Immature natural killer cell (primary cell): ENCODE results near the gene SLC9A5. TPM values are rescaled to one million over a fixed set of nuclear protein-coding genes. Genes with fewer than 3 reads are reported as not detected.

Experiments
- DNase-seq, 3 donors: peaks; one replicate each; pipeline ENCODE4 v3.0.0; 2022; ENCODE audit warnings: mixed read lengths in 1 of 3
- H3K27ac Mint-ChIP-seq, 6 donors: one replicate each; pipeline ENCODE4 v1.8.0; 2020; ENCODE audit warnings: mixed read lengths in 6 of 6, mild to moderate bottlenecking in 5 of 6, inconsistent platforms in 4 of 6, moderate library complexity in 3 of 6
- H3K27me3 Mint-ChIP-seq, 3 donors: one replicate each; pipeline ENCODE4 v1.8.0; 2020 to 2021; ENCODE audit warnings: low read depth in 3 of 3, mild to moderate bottlenecking in 3 of 3, mixed read lengths in 3 of 3, moderate library complexity in 3 of 3, inconsistent platforms in 1 of 3
- H3K36me3 Mint-ChIP-seq, 3 donors: one replicate each; pipeline ENCODE4 v1.8.0; 2020; ENCODE audit warnings: mixed read lengths in 3 of 3, inconsistent platforms in 2 of 3, mild to moderate bottlenecking in 2 of 3
- H3K4me1 Mint-ChIP-seq, 2 donors: one replicate each; pipeline ENCODE4 v1.8.0; 2020; ENCODE audit warnings: inconsistent platforms in 2 of 2, mild to moderate bottlenecking in 2 of 2, mixed read lengths in 2 of 2, moderate library complexity in 1 of 2
- H3K4me3 Mint-ChIP-seq, 5 donors: one replicate each; pipeline ENCODE4 v1.8.0; 2020; ENCODE audit warnings: mild to moderate bottlenecking in 5 of 5, mixed read lengths in 5 of 5, inconsistent platforms in 3 of 5, moderate library complexity in 3 of 5
- H3K9me3 Mint-ChIP-seq, 6 donors: one replicate each; pipeline ENCODE4 v1.8.0; 2020; ENCODE audit warnings: mild to moderate bottlenecking in 6 of 6, mixed read lengths in 6 of 6, inconsistent platforms in 4 of 6, moderate library complexity in 3 of 6
- polyA plus RNA-seq, 3 donors: library from polyadenylated mRNA; unstranded; fragments of 300-500 nt; fragmentation: Illumina TruSeq; gene quantifications; one replicate each; pipeline ENCODE4 v1.2.3, GENCODE V29; 2021

SLC9A5 gene
- polyA plus RNA-seq, result under 1 TPM in 1 of 3 donors, not detected in 2; 0.46 TPM

DNA sequence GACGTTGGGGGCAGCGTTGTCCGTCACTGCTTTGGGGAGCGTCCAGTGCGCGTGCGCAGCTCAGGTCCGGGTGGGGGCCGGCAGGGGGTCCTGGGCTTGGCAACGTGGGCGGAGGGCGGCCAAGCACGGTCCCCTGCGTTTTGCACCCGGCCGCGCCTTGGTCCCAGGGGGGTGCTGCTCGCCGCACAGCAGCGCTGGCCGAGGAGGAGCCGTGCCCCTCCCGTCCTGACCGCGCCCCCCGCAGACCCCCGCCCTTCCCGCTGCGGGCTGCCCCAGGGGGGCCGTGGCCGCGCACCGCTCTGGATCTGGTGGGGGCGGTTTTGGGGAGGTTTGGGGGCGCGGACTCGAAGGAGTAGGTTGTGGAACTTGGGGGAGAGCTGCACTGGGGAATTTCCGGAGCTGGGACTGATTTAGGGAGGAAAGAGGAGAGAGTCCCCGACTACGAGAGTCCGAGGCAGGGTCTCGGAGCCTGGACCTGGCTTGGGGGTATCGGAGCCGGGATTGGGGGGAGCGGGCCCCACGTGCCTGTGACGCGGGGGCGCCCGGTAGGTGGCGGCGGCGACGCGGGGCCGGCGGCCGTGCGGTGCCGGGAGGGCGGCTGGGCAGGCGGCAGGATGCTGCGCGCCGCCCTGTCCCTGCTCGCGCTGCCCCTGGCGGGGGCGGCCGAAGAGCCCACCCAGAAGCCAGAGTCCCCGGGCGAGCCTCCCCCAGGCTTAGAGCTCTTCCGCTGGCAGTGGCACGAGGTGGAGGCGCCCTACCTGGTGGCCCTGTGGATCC lies at the start of gene SLC9A5:
Gene SLC9A5 (plus strand): TSS at position 579 of the 777 bp plus-strand sequence. CDS start 36 bp downstream, at position 615.
- Mint-ChIP-seq H3K4me3 (peak within 1 kb of the TSS; percentile 83 to 95 (median 95)), H3K9me3 (no peaks in the 10 kb centered on the region), H3K27ac (peak within 1 kb of the TSS; percentile 81 to 91 (median 87)), H3K36me3 (no peaks in the 10 kb centered on the region), H3K4me1 (peaks cover 42 to 44% of the 10 kb centered on the region in 2 donors), H3K27me3 (peaks cover 7 to 19% (median 16%) of the 10 kb centered on the region in 3 donors)
- peak; percentile 28 to 36 (median 29) for DNase-seq

DNA sequence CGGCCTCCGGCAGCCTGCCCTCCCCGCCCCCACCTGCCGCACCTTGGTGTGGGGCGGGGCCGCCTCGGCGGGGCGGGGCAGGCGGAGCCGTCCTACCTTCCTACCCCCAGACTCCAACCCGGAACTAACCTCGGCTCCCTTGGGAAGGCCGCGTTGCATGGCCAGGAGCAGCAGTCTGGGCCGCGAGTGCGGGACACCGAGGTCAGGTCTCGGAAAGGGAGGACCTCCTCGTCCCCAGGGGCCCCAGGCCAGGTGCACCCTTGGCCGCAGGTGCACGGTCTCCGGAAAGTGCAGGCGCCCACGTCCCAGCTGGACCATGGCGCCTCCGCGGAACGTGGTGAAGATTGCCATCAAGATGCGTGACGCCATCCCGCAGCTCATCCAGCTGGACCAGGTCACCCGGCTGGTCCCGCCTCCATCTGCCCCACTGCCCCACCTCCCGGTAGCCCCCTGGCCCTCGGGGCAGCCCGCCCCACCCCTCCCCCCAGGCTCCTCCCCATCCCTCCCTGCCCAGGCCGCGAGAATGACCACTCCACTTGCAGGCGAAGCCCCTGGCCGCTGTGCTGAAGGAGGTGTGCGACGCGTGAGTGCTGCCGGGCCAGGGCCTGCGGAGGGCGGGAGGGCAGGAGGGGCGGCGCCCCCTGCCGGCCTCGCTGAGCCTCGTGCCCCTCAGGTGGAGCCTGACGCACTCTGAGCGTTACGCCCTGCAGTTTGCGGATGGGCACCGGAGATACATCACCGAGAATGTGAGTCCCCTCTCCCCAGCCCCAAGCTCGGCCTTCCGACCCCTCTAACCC lies 49.6 kb upstream of the SLC9A5 start, which contains the start of gene ELMO3:
Gene ELMO3 (plus strand): TSS at position 121 of the 797 bp plus-strand sequence. CDS start 196 bp downstream, at position 317.
- peaks cover 11 to 20% (median 11%) of the 10 kb centered on the region in 3 donors for H3K36me3 Mint-ChIP-seq
- H3K27me3 Mint-ChIP-seq, result peaks cover 0 to 4% (median 2%) of the 10 kb centered on the region in 3 donors
- H3K27ac Mint-ChIP-seq, result peak within 1 kb of the TSS in 1 of 6 donors; percentile 41

GRCh38 chr16:67199808-67200198 lies 49.0 kb upstream of the SLC9A5 start:
- Mint-ChIP-seq H3K4me1 (peaks cover 9 to 16% of the 10 kb centered on the region in 2 donors), H3K4me3 (no peak overlapping the region), H3K9me3 (no peaks in the 10 kb centered on the region), H3K27ac (no peak overlapping the region), H3K36me3 (peaks cover 11 to 20% (median 11%) of the 10 kb centered on the region in 3 donors), H3K27me3 (peaks cover 0 to 4% (median 2%) of the 10 kb centered on the region in 3 donors)
- no peak for DNase-seq

More for the DNA sequence above, 49.6 kb upstream of the SLC9A5 start, which contains the start of gene ELMO3:
- no peaks in the 10 kb centered on the region for H3K9me3 Mint-ChIP-seq
- no peak for DNase-seq
- peaks cover 13 to 16% of the 10 kb centered on the region in 2 donors for H3K4me1 Mint-ChIP-seq
- no peak within 1 kb of the TSS for H3K4me3 Mint-ChIP-seq

- Mint-ChIP-seq H3K4me3 (no peak overlapping the region), H3K9me3 (no peaks in the 10 kb centered on the region), H3K4me1 (peaks cover 9 to 15% of the 10 kb centered on the region in 2 donors)
Observed at GRCh38 chr16:67200491-67200890, 48.3 kb upstream of the SLC9A5 start.

DNA sequence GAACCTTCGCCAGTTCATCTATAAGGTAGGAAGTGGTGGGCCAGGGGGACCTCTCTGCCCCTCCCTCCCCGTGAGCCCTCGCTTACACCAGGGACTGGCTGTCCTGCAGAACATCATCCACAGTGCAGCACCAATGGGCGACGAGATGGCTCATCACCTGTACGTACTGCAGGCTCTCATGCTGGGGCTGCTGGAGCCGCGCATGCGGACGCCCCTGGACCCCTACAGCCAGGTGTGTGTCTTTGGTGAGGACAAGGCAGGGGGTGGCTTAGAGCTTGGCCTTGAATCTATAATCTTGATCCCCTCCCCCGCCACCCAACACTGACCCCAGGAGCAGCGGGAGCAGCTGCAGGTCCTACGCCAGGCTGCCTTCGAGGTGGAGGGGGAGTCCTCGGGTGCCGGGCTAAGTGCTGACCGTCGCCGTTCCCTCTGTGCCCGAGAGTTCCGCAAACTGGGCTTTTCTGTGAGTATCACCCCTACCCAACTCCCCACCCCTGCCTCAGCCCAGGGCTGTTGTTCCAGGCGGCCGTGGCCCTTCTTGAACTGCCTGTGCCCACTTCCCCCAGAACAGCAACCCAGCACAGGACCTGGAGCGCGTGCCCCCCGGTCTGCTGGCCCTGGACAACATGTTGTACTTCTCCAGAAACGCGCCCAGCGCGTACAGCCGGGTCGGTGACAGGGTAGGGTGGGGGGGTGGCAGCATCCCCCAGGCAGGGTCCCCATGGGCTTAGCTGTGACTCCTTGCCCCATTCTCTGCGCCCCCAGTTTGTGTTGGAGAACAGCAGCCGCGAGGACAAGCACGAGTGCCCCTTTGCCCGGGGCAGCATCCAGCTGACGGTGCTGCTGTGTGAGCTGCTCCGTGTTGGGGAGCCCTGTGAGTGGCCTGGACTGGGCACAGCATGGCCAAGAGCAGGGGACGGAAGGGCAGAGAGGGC lies 47.1 kb upstream of the SLC9A5 start:
- no peak overlapping the region for H3K27ac Mint-ChIP-seq
- H3K27me3 Mint-ChIP-seq, result peaks cover 0 to 3% (median under 1%) of the 10 kb centered on the region in 3 donors
- peaks cover 3 to 7% (median 3%) of the 10 kb centered on the region in 3 donors for H3K36me3 Mint-ChIP-seq
- H3K4me1 Mint-ChIP-seq, result peaks cover 2 to 3% of the 10 kb centered on the region in 2 donors
- H3K9me3 Mint-ChIP-seq, result no peaks in the 10 kb centered on the region
- no peak for DNase-seq
- H3K4me3 Mint-ChIP-seq, result no peak overlapping the region

More at GRCh38 chr16:67200491-67200890, 48.3 kb upstream of the SLC9A5 start:
- Mint-ChIP-seq H3K36me3 (peaks cover 11 to 19% (median 11%) of the 10 kb centered on the region in 3 donors), H3K27ac (no peak overlapping the region), H3K27me3 (peaks cover 0 to 4% (median 1%) of the 10 kb centered on the region in 3 donors)
- DNase-seq, result no peak

DNA sequence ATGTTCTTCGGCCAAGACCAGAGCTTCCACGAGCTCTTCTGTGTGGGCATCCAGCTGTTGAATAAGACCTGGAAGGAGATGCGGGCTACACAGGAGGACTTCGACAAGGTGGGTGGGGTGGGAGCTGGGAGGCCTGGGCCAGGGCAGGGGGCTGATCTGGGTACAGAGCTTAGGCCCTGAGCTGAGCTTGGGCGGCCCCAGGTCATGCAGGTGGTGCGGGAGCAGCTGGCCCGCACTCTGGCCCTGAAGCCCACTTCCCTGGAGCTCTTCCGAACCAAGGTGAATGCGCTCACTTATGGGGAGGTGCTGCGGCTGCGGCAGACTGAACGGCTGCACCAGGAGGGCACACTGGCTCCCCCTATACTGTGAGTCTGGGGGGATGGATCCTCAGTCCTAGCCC lies 46.4 kb upstream of the SLC9A5 start:
- Mint-ChIP-seq H3K36me3 (peaks cover 0 to 4% (median 0%) of the 10 kb centered on the region in 3 donors), H3K27me3 (peaks cover 0 to 3% (median 1%) of the 10 kb centered on the region in 3 donors), H3K9me3 (no peaks in the 10 kb centered on the region), H3K4me3 (no peak overlapping the region), H3K27ac (no peak overlapping the region), H3K4me1 (no peaks in the 10 kb centered on the region)
- DNase-seq, result no peak

DNA sequence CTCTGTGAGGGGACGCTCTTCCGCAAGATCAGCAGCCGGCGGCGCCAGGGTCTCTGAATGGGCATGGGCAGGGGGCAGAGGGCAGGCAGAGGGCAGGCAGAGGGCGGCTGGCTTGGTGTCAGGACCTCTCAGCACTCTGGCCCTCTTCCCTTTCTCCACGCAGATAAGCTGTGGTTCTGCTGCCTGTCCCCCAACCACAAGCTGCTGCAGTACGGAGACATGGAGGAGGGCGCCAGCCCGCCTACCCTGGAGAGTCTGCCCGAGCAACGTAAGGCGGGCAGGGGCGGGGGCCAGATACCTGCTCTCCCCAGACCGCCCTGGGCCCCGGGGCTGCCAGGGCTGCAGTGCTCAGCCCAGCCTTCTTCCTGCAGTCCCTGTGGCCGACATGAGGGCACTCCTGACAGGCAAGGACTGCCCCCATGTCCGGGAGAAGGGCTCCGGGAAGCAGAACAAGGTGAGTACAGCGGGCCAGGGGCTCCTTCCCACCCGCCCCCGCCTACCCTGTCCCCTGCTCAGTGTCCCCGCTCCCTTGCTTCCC lies 45.8 kb upstream of the SLC9A5 start:
- Mint-ChIP-seq H3K36me3 (no peaks in the 10 kb centered on the region), H3K27me3 (peaks cover 0 to 3% (median 1%) of the 10 kb centered on the region in 3 donors), H3K4me1 (no peaks in the 10 kb centered on the region), H3K4me3 (no peak overlapping the region), H3K9me3 (no peaks in the 10 kb centered on the region), H3K27ac (no peak overlapping the region)
- no peak for DNase-seq

- H3K4me3 Mint-ChIP-seq, result no peak overlapping the region
- H3K27ac Mint-ChIP-seq, result peak overlapping the region in 1 of 6 donors; percentile 26
- no peaks in the 10 kb centered on the region for H3K4me1 Mint-ChIP-seq
- H3K27me3 Mint-ChIP-seq, result peaks cover 0 to 2% (median 1%) of the 10 kb centered on the region in 3 donors
- no peaks in the 10 kb centered on the region for H3K36me3 Mint-ChIP-seq
- no peaks in the 10 kb centered on the region for H3K9me3 Mint-ChIP-seq
- no peak for DNase-seq
Observed at GRCh38 chr16:67204076-67204475, 44.7 kb upstream of the SLC9A5 start.

DNA sequence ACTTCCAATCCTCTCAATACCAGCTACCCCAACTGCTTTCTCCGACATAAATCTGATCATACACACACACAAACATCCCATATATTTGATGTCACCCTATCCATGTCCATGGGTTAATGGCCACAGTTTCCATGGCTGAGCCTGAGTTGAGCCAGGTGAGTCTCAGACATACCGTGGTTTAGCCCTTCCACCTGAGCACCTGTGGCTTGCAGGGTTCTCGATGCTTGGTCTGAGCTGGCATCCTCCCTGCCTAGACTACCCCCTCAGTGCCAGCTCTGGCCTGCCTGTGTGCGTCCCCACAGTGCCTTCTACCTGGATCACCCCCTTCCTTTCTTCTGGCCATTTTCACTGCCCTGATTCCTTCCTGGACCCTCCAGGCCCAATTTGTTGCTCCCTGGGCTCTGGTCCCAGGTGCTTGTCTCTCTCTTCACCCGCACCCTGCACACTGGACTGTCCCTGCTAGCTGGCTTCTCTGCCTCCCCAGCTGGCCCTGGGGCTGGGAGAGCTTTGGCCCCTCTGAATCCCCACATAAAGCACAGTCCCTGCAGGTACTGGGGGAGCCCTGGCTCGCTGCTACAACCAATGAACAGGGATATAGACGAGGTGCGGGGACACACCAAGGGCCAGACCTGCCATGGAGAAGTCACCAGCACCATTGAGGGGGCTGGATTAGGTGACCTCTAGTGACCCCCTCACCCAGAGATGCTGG lies 42.5 kb upstream of the SLC9A5 start:
- Mint-ChIP-seq H3K27ac (peak overlapping the region in 4 of 6 donors; percentile 8 to 22 (median 14)), H3K27me3 (peaks cover 0 to 3% (median 0%) of the 10 kb centered on the region in 3 donors), H3K36me3 (no peaks in the 10 kb centered on the region), H3K9me3 (no peaks in the 10 kb centered on the region), H3K4me3 (no peak overlapping the region), H3K4me1 (no peaks in the 10 kb centered on the region)
- DNase-seq, result no peak

DNA sequence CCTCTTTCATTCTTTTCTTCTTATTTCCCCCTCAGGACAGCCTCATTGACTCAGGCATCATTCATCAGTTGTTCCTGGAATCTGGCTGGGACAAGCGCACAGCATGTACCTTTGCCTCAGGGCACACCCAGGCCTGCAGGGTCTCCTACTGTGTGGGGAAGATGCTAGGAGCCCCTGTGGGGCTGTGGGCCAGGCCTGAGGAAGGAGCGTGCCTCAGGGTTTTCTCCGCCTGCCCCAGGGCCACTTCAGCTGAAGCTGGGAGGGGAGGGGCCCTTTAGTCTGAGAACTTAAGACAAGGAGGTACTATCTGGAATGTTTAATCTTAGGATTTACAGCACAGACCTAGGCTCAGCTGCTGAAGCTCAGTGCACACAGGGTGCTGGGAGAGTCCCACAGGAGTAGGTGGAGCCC lies 41.9 kb upstream of the SLC9A5 start:
- Mint-ChIP-seq H3K27me3 (peaks cover 0 to 4% (median 0%) of the 10 kb centered on the region in 3 donors), H3K4me1 (no peaks in the 10 kb centered on the region), H3K36me3 (no peaks in the 10 kb centered on the region), H3K9me3 (no peaks in the 10 kb centered on the region), H3K27ac (no peak overlapping the region), H3K4me3 (no peak overlapping the region)
- no peak for DNase-seq

- Mint-ChIP-seq H3K27me3 (peaks cover 0 to 4% (median 0%) of the 10 kb centered on the region in 3 donors), H3K9me3 (no peaks in the 10 kb centered on the region), H3K27ac (no peak overlapping the region), H3K4me3 (no peak overlapping the region), H3K36me3 (no peaks in the 10 kb centered on the region), H3K4me1 (no peaks in the 10 kb centered on the region)
- DNase-seq, result no peak
Observed at GRCh38 chr16:67207249-67208091, 41.3 kb upstream of the SLC9A5 start.
